Prostate gland (tissue), 2 donors: ENCODE data around the gene MRPS6.

Source experiments
- POLR2AphosphoS5 ChIP-seq: sonication (generic); formaldehyde crosslinking; IDR thresholded peaks from one replicate; pipeline ENCODE4 v1.6.1; 2017; ENCODE audit warnings: antibody characterized with exemption
- TF ChIP-seq, protein P1 (sequence below), 4 experiments: fragments of 200-600 bp in 2 of 4; fragments of 450-650 bp in 2 of 4; sonication (generic) in 2 of 4; IDR thresholded peaks; 1 replicate in 3 of 4; 2 replicates in 1 of 4; pipeline ENCODE4 v1.5.1; 2016 to 2019; ENCODE audit warnings: antibody characterized with exemption in 4 of 4, mild to moderate bottlenecking in 2 of 4, moderate library complexity in 2 of 4

GRCh38 chr21:34128674-34129038 lies 55.3 kb downstream of the MRPS6 start:
- TF ChIP-seq POLR2AphosphoS5, result no peak
- TF ChIP-seq, protein P1, sequence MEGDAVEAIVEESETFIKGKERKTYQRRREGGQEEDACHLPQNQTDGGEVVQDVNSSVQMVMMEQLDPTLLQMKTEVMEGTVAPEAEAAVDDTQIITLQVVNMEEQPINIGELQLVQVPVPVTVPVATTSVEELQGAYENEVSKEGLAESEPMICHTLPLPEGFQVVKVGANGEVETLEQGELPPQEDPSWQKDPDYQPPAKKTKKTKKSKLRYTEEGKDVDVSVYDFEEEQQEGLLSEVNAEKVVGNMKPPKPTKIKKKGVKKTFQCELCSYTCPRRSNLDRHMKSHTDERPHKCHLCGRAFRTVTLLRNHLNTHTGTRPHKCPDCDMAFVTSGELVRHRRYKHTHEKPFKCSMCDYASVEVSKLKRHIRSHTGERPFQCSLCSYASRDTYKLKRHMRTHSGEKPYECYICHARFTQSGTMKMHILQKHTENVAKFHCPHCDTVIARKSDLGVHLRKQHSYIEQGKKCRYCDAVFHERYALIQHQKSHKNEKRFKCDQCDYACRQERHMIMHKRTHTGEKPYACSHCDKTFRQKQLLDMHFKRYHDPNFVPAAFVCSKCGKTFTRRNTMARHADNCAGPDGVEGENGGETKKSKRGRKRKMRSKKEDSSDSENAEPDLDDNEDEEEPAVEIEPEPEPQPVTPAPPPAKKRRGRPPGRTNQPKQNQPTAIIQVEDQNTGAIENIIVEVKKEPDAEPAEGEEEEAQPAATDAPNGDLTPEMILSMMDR (IDR thresholded peaks at IDR 0.05), result no peak
